ENCODE results near the gene CDC37L1. TPM values are rescaled to one million over a fixed set of nuclear protein-coding genes. Genes with fewer than 3 reads are reported as not detected.
A peak's percentile ranks its signal among the peaks of the same experiment; 100 is the strongest.
"Not testable (repeated sequence)": the region's sequence is repeated elsewhere in the genome, so short reads cannot be mapped to it uniquely, and the experiment has no call there.

The CDC37L1 gene
- total RNA-seq, 2 donors from 2014 or later = 11.4 to 16.1 TPM

DNA sequence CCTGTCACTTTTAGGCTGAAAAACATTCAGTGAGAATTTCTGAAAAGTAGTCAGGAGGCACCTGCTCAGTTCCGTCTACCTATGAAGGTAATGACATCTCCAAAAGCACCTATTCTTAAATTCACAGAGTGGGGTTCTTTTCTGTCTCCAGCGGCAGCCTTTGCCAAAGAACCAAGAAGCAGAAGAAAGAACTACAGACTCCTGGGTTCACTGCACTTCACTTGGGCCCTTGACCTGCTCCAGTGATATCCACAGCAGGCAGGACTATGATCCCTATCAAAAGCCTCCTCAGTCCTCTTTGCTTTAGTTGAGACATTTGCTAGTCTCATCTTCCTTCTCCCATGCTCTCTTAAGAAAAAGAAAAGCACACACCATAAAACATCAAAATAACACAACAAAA lies 37.0 kb upstream of the CDC37L1 start:
- no peak for DNase-seq
- Histone ChIP-seq H3K36me3 (no peaks in the 10 kb centered on the region), H3K27me3 (no peaks in the 10 kb centered on the region), H3K4me1 (no peaks in the 10 kb centered on the region), H3K9me3 (no peaks in the 10 kb centered on the region), H3K4me3 (no peak overlapping the region), H3K9ac (ENCODE audit: low read depth in 2 of 2, low read length in 2 of 2) (no peak overlapping the region), H3K27ac (no peak overlapping the region)
- intact Hi-C loops (cut with DNase I) = no loop called here
- TF ChIP-seq, protein P1, sequence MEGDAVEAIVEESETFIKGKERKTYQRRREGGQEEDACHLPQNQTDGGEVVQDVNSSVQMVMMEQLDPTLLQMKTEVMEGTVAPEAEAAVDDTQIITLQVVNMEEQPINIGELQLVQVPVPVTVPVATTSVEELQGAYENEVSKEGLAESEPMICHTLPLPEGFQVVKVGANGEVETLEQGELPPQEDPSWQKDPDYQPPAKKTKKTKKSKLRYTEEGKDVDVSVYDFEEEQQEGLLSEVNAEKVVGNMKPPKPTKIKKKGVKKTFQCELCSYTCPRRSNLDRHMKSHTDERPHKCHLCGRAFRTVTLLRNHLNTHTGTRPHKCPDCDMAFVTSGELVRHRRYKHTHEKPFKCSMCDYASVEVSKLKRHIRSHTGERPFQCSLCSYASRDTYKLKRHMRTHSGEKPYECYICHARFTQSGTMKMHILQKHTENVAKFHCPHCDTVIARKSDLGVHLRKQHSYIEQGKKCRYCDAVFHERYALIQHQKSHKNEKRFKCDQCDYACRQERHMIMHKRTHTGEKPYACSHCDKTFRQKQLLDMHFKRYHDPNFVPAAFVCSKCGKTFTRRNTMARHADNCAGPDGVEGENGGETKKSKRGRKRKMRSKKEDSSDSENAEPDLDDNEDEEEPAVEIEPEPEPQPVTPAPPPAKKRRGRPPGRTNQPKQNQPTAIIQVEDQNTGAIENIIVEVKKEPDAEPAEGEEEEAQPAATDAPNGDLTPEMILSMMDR (IDR thresholded peaks at IDR 0.05) = no peak

DNA sequence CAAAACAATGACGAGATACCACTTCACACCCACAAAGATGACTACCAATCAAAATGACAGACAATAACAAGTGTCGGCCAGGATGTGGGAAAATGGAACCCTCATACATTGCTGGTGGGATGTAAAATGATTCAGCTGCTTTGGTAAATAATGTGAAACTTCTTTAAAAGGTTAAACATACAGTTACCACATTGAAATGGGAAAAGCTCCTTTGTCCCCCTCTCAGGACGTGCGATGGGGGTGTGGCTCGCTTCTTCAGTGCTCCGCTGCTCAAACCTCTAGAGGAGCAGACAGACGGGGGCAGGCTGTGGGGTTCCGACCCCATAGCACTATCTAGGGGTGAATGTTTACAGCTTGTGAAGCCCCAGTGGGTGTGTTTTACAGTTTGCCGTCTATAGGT lies 25.3 kb upstream of the CDC37L1 start:
- H3K4me1 ChIP-seq = no peaks in the 10 kb centered on the region
- no peaks in the 10 kb centered on the region for H3K27me3 ChIP-seq
- H3K4me3 ChIP-seq = no peak overlapping the region
- no peaks in the 10 kb centered on the region for H3K9me3 ChIP-seq
- DNase-seq = no peak
- H3K36me3 ChIP-seq = no peaks in the 10 kb centered on the region
- no peak overlapping the region for H3K27ac ChIP-seq
- no peak overlapping the region for H3K9ac ChIP-seq (ENCODE audit: low read depth in 2 of 2, low read length in 2 of 2)
- intact Hi-C loops (cut with DNase I) = no loop called here
- TF ChIP-seq, protein P1 (IDR thresholded peaks at IDR 0.05) = no peak

DNA sequence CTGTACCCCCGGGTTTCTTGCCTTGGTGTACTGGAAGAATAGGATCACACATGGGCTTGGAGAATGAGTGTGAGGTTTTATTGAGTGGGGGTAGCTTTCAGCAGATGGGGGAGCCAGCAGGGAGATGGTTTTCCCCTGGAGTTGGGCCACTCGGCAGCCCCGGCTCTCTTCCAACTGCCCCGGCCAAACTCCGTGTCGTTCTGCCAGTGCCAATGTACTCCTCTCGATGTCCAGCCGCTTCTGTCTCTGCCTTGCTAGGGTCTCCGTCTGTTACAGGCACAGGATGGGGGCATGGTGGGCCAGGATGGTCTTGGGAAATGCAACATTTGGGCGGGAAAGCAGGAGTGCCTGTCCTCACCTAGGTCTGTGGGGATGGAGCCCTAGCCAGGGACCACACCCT lies 24.8 kb upstream of the CDC37L1 start:
- no peaks in the 10 kb centered on the region for H3K4me1 ChIP-seq
- no peaks in the 10 kb centered on the region for H3K36me3 ChIP-seq
- H3K27ac ChIP-seq = no peak overlapping the region
- DNase-seq = no peak
- no peak overlapping the region for H3K9ac ChIP-seq (ENCODE audit: low read depth in 2 of 2, low read length in 2 of 2)
- H3K9me3 ChIP-seq = no peaks in the 10 kb centered on the region
- intact Hi-C loops (cut with DNase I) = no loop called here
- no peak overlapping the region for H3K4me3 ChIP-seq
- H3K27me3 ChIP-seq = no peaks in the 10 kb centered on the region
- TF ChIP-seq, protein P1 (IDR thresholded peaks at IDR 0.05) = no peak

DNA sequence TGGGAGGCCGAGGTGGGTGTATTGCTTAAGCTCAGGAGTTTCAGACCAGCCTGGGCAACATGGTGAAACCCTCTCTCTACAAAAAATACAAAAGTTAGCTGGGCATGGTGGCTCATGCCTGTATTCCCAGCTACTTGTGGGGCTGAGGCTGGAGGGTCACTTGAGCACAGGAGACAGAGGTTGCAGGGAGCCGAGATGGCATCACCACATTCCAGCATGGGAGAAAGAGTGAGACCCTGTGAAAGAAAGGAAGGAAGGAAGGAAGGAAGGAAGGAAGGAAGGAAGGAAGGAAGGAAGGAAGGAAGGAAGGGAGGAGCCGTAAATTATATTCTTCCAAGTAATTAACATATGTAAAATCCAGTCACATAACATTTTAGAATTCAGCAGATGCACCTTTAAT lies 23.2 kb upstream of the CDC37L1 start:
- H3K9ac ChIP-seq (ENCODE audit: low read depth in 2 of 2, low read length in 2 of 2); intact Hi-C loops (cut with DNase I); DNase-seq; H3K27me3 ChIP-seq; H3K27ac ChIP-seq; H3K9me3 ChIP-seq; H3K4me1 ChIP-seq; H3K36me3 ChIP-seq; H3K4me3 ChIP-seq: not testable (repeated sequence)

DNA sequence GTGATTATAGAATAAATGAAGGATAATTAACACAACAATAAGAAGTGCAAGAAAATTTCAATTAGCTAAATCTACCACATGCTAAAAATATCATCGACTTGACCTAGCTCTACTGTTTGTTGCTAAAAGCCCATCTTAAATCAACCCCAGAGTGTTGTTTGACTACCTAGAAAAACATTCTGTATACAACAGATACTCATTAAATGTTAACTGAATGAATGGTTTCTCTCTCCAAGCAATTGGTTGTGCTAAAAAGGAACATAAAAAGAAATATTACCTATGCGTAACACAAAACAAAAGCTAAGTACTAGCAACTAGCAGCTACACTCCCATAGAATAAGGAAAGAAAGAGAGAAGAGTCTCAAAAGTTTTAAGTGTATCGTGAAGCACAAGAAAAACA lies 22.7 kb upstream of the CDC37L1 start:
- TF ChIP-seq, protein P1 (IDR thresholded peaks at IDR 0.05) = no peak
- Histone ChIP-seq H3K4me1 (no peaks in the 10 kb centered on the region), H3K4me3 (no peak overlapping the region), H3K27ac (no peak overlapping the region), H3K36me3 (no peaks in the 10 kb centered on the region), H3K27me3 (no peaks in the 10 kb centered on the region), H3K9ac (ENCODE audit: low read depth in 2 of 2, low read length in 2 of 2) (no peak overlapping the region), H3K9me3 (no peaks in the 10 kb centered on the region)
- no peak for DNase-seq
- intact Hi-C loops (cut with DNase I) = no loop called here

DNA sequence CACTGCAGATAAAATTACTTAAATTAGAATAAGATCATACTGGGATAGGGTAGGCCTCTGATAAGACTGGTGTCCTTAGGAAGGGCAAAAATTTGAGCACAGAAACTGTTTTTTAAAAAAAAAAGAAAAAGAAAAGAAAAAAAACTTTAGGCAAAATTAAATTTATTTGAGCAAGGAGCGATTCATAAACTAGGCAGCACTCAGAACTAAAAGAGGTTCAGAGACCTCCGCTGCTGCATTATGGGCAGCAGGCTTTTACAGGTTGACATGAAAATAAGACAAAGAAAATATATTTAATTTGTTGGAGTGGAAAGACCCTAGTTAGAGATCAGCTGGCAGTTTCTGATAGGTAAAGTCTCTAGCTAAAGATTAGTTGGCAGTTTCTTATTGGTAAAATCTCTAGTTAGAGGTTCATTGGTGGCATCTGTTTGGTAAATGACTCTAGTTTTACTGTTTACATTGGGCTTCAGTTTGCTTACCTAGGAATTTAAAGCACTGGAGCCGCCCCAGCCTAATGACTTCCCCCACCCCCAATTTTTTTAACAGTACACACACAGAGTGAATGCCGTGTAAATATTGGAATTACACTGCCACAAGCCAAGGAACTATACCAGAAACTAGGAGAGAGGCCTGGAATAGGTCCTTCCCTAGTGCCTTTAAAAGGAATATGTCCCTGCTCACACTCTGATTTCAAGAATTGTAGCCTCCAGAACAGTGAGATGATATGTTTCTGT lies 21.8 kb upstream of the CDC37L1 start:
- no peaks in the 10 kb centered on the region for H3K27me3 ChIP-seq
- intact Hi-C loops (cut with DNase I) = no loop called here
- H3K4me3 ChIP-seq = no peak overlapping the region
- DNase-seq = no peak
- H3K36me3 ChIP-seq = no peaks in the 10 kb centered on the region
- TF ChIP-seq, protein P1 (IDR thresholded peaks at IDR 0.05) = no peak
- no peaks in the 10 kb centered on the region for H3K9me3 ChIP-seq
- peak overlapping the region; percentile 51 for H3K27ac ChIP-seq
- H3K4me1 ChIP-seq = no peaks in the 10 kb centered on the region
- H3K9ac ChIP-seq (ENCODE audit: low read depth in 2 of 2, low read length in 2 of 2) = no peak overlapping the region

DNA sequence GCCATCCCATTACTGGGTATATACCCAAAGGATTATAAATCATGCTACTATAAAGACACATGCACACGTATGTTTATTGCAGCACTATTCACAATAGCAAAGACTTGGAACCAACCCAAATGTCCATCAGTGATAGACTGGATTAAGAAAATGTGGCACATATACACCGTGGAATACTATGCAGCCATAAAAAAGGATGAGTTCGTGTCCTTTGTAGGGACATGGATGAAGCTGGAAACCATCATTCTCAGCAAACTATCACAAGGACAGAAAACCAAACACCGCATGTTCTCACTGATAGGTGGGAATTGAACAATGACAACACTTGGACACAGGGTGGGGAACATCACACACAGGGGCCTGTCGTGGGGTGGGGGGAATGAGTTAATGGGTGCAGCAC lies 18.7 kb upstream of the CDC37L1 start:
- not testable (repeated sequence) for H3K4me3 ChIP-seq; H3K4me1 ChIP-seq; H3K9me3 ChIP-seq; H3K27ac ChIP-seq; H3K9ac ChIP-seq (ENCODE audit: low read depth in 2 of 2, low read length in 2 of 2); H3K27me3 ChIP-seq; H3K36me3 ChIP-seq; DNase-seq
- intact Hi-C loops (cut with DNase I) = loop anchor here (5.0 kb wide), 1 partner anchor 82 kb away; the partner anchor contains the start of gene AK3

Data from colonic mucosa (tissue), 4 donors.